SK-N-SH (cell line): ENCODE results near the gene GRIN2A. TPM values are rescaled to one million over a fixed set of nuclear protein-coding genes. Genes with fewer than 3 reads are reported as not detected.

Source experiments
- CTCF ChIA-PET: fragments of 300-600, 350-600 bp; formaldehyde crosslinking; extraction: SDS; loops from one replicate; lab custom pipeline; 2021; lab: Yijun Ruan, JAX
- POLR2A ChIA-PET: fragments of 350-600 bp; sonication (Branson Sonifier 250); formaldehyde crosslinking; extraction: SDS; loops from one replicate; lab custom pipeline; 2020; ENCODE audit warnings: antibody characterized with exemption, inconsistent platforms; lab: Yijun Ruan, JAX
- DNase-seq: peaks from one replicate; pipeline ENCODE4 v3.0.0; 2012
- H2AFZ ChIP-seq: fragments of 200-600 bp; sonication (generic); 2 replicates; pipeline ENCODE4 v1.8.1; 2016; ENCODE audit warnings: antibody characterized with exemption, mild to moderate bottlenecking, low read depth
- H3F3A ChIP-seq: fragments of 200-600 bp; sonication (generic); replicated peaks from 2 replicates; pipeline ENCODE3; 2016; ENCODE audit warnings: antibody characterized with exemption, mild to moderate bottlenecking; ENCODE audit not compliant: insufficient read depth
- H3K27ac ChIP-seq, 2 experiments: fragments of 200-500 bp in 1 of 2; fragments of 200-600 bp in 1 of 2; sonication (Bioruptor generic) in 1 of 2; sonication (generic), shearing (Covaris generic) in 1 of 2; 2 replicates each; pipeline versions ENCODE4 v1.5.1 to v1.6.1; 2014 to 2016; ENCODE audit warnings: low read depth in 2 of 2, inconsistent platforms in 1 of 2, low read length in 1 of 2, mild to moderate bottlenecking in 1 of 2, mixed read lengths in 1 of 2
- H3K27me3 ChIP-seq: fragments of 200-600 bp; sonication (generic), shearing (Covaris generic); 2 replicates; pipeline ENCODE4 v1.6.1; 2016; ENCODE audit warnings: mixed run types; ENCODE audit not compliant: insufficient read depth
- H3K36me3 ChIP-seq, 2 experiments: fragments of 200-500 bp in 1 of 2; fragments of 200-600 bp in 1 of 2; sonication (Bioruptor generic) in 1 of 2; sonication (generic) in 1 of 2; replicated peaks in 1 of 2; 2 replicates each; pipeline versions ENCODE3 to v1.5.1; 2014 to 2016; ENCODE audit warnings: low read length in 1 of 2, mild to moderate bottlenecking in 1 of 2; ENCODE audit not compliant: insufficient read depth in 2 of 2, control insufficient read depth in 1 of 2
- H3K4me1 ChIP-seq, 2 experiments: fragments of 200-500 bp in 1 of 2; fragments of 200-600 bp in 1 of 2; sonication (Bioruptor generic) in 1 of 2; sonication (generic), shearing (Covaris generic) in 1 of 2; 2 replicates each; pipeline versions ENCODE4 v1.5.1 to v1.6.1; 2014 to 2016; ENCODE audit warnings: low read depth in 1 of 2, low read length in 1 of 2, mixed run types in 1 of 2; ENCODE audit not compliant: insufficient read depth in 2 of 2, control insufficient read depth in 1 of 2
- H3K4me2 ChIP-seq: fragments of 200-600 bp; sonication (generic), shearing (Covaris generic); 2 replicates; pipeline ENCODE4 v1.6.1; 2017; ENCODE audit warnings: mixed run types
- H3K4me3 ChIP-seq, 2 experiments: fragments of 200-500 bp in 1 of 2; fragments of 200-600 bp in 1 of 2; sonication (Bioruptor generic) in 1 of 2; sonication (generic), shearing (Covaris generic) in 1 of 2; 2 replicates each; pipeline versions ENCODE4 v1.5.1 to v1.8.1; 2014 to 2016; ENCODE audit warnings: low read depth in 2 of 2, inconsistent platforms in 1 of 2, low read length in 1 of 2, mild to moderate bottlenecking in 1 of 2, mixed read lengths in 1 of 2, moderate library complexity in 1 of 2
- H3K79me2 ChIP-seq: fragments of 200-600 bp; sonication (generic); 2 replicates; pipeline ENCODE4 v1.8.1; 2017; ENCODE audit warnings: mild to moderate bottlenecking; ENCODE audit not compliant: insufficient read depth
- H3K9ac ChIP-seq: fragments of 200-600 bp; sonication (generic); 2 replicates; pipeline ENCODE4 v1.6.1; 2017; ENCODE audit warnings: mixed run types
- H3K9me2 ChIP-seq: fragments of 200-600 bp; sonication (generic); 2 replicates; pipeline ENCODE4 v1.6.1; 2017; ENCODE audit warnings: mixed run types
- H3K9me3 ChIP-seq: fragments of 200-600 bp; sonication (generic); 2 replicates; pipeline ENCODE4 v1.6.1; 2017; ENCODE audit warnings: mixed run types, mild to moderate bottlenecking, moderate library complexity
- H4K20me1 ChIP-seq: fragments of 200-600 bp; sonication (generic); 2 replicates; pipeline ENCODE4 v1.6.1; 2017; ENCODE audit warnings: mild to moderate bottlenecking, mixed run types; ENCODE audit not compliant: insufficient read depth
- CHD2 ChIP-seq: fragments of 150-350 bp; IDR thresholded peaks from 2 replicates; pipeline ENCODE4 v1.6.1; 2018; ENCODE audit warnings: low read length; ENCODE audit not compliant: partially characterized antibody
- CTCF ChIP-seq: fragments of 200-600 bp; sonication (generic); IDR thresholded peaks from 2 replicates; pipeline ENCODE4 v1.6.1; 2017; ENCODE audit warnings: antibody characterized with exemption, mild to moderate bottlenecking, moderate library complexity
- ELF1 ChIP-seq: IDR thresholded peaks from 2 replicates; pipeline ENCODE4 v1.4.0; 2012
- EP300 ChIP-seq, 2 experiments: IDR thresholded peaks; 2 replicates each; pipeline versions ENCODE4 v1.4.0 to v1.6.1; 2012; ENCODE audit warnings: borderline replicate concordance in 1 of 2, low read depth in 1 of 2, low read length in 1 of 2
- EZH2phosphoT487 ChIP-seq: fragments of 200-600 bp; sonication (generic); IDR thresholded peaks from 2 replicates; pipeline ENCODE4 v1.6.1; 2017; ENCODE audit warnings: low read depth, mixed run types, mild to moderate bottlenecking, antibody characterized with exemption, moderate library complexity, borderline replicate concordance
- FOSL2 ChIP-seq: IDR thresholded peaks from 2 replicates; pipeline ENCODE4 v1.4.0; 2012; ENCODE audit warnings: low read depth, mild to moderate bottlenecking, moderate library complexity, borderline replicate concordance
- FOXM1 ChIP-seq: IDR thresholded peaks from 2 replicates; pipeline ENCODE4 v1.4.0; 2012; ENCODE audit warnings: low read depth, mild to moderate bottlenecking
- GATA2 ChIP-seq: sonication (generic); formaldehyde crosslinking; IDR thresholded peaks from 2 replicates; pipeline ENCODE4 v1.5.0; 2020; ENCODE audit warnings: mild to moderate bottlenecking, missing genetic modification reagents
- IRF3 ChIP-seq: fragments of 150-350 bp; IDR thresholded peaks from 2 replicates; pipeline ENCODE4 v1.6.1; 2016; ENCODE audit warnings: mild to moderate bottlenecking, low read depth, low read length
- JUND ChIP-seq: IDR thresholded peaks from 2 replicates; pipeline ENCODE4 v1.4.0; 2012
- MXI1 ChIP-seq: IDR thresholded peaks from 2 replicates; pipeline ENCODE4 v1.6.1; 2012; ENCODE audit warnings: mild to moderate bottlenecking, low read depth, low read length, improper control_type of control experiment
- PBX3 ChIP-seq: IDR thresholded peaks from 2 replicates; pipeline ENCODE4; 2012
- RFX5 ChIP-seq: IDR thresholded peaks from 2 replicates; pipeline ENCODE4 v1.6.1; 2012; ENCODE audit warnings: mild to moderate bottlenecking, improper control_type of control experiment, low read length
- RXRA ChIP-seq: IDR thresholded peaks from 2 replicates; pipeline ENCODE4 v1.4.0; 2012; ENCODE audit warnings: low read depth, mild to moderate bottlenecking, borderline replicate concordance
- SIN3A ChIP-seq: IDR thresholded peaks from 2 replicates; pipeline ENCODE4 v1.6.1; 2012; ENCODE audit warnings: low read depth, mild to moderate bottlenecking, low read length, moderate library complexity, borderline replicate concordance
- TCF12 ChIP-seq: IDR thresholded peaks from 2 replicates; pipeline ENCODE4 v1.4.0; 2012
- USF1 ChIP-seq: IDR thresholded peaks from 2 replicates; pipeline ENCODE4 v1.4.0; 2012; ENCODE audit warnings: low read depth, borderline replicate concordance
- USF2 ChIP-seq: fragments of 150-350 bp; IDR thresholded peaks from 2 replicates; pipeline ENCODE4 v1.6.1; 2017; ENCODE audit warnings: antibody characterized with exemption, low read length, low read depth, borderline replicate concordance
- YY1 ChIP-seq: IDR thresholded peaks from 2 replicates; pipeline ENCODE4 v1.4.0; 2012; ENCODE audit warnings: low read depth, mild to moderate bottlenecking
- ZBTB33 ChIP-seq: IDR thresholded peaks from 2 replicates; pipeline ENCODE4 v1.4.0; 2012; ENCODE audit warnings: low read depth, borderline replicate concordance
- WGBS: methylation state at CpG from one replicate; pipeline ENCODE4 v1.1.6; 2017; ENCODE audit warnings: low lambda C conversion rate; 5-methylcytosine and 5-hydroxymethylcytosine counted together
- polyA plus RNA-seq, 3 experiments: library from polyadenylated mRNA; depleted of rRNA; stranded (reverse); fragments of >200 nt; gene quantifications; 2 replicates each; pipeline ENCODE4 v1.2.3, GENCODE V29; 2012

GRIN2A gene
- polyA plus RNA-seq, 1 of the 3 experiments (the other 2 are of a cell fraction), result not detected

- no peak for DNase-seq
- ChIA-PET CTCF (no interaction called here), POLR2A (no interaction called here)
- H3K4me2 ChIP-seq, result no peak overlapping the region
- H3K4me1 ChIP-seq, result no peaks in the 10 kb centered on the region
- no peaks in the 10 kb centered on the region for H3K36me3 ChIP-seq
- H3K9me3 ChIP-seq, result no peaks in the 10 kb centered on the region
- no peak overlapping the region for H3K27ac ChIP-seq
- TF ChIP-seq SIN3A (no peak), USF1 (no peak), USF2 (no peak), CTCF (no peak), EZH2phosphoT487 (no peak), RFX5 (no peak), IRF3 (no peak), TCF12 (no peak), RXRA (no peak), GATA2 (CRISPR knock-in tag) (no peak)
- no peaks in the 10 kb centered on the region for H3F3A ChIP-seq
- H3K9ac ChIP-seq, result no peak overlapping the region
- no peaks in the 10 kb centered on the region for H4K20me1 ChIP-seq
- no peak overlapping the region for H2AFZ ChIP-seq
- no peaks in the 10 kb centered on the region for H3K27me3 ChIP-seq
- 23% methylated on average over 6 of the region's 7 CpGs for WGBS
- H3K9me2 ChIP-seq, result no peaks in the 10 kb centered on the region
- H3K4me3 ChIP-seq, result no peak overlapping the region
- H3K79me2 ChIP-seq, result no peaks in the 10 kb centered on the region
Observed at GRCh38 chr16:9874219-9874618, 308.0 kb downstream of the GRIN2A start.

- CTCF ChIA-PET, result no interaction called here
Observed at GRCh38 chr16:9870962-9871361, 311.3 kb downstream of the GRIN2A start.

More at GRCh38 chr16:9870962-9871361, 311.3 kb downstream of the GRIN2A start:
- H3K27me3 ChIP-seq, result no peaks in the 10 kb centered on the region
- no peak overlapping the region for H3K9ac ChIP-seq
- no peak overlapping the region for H3K27ac ChIP-seq
- no peaks in the 10 kb centered on the region for H3K79me2 ChIP-seq
- WGBS, result 6% methylated on average over 2 of the region's 2 CpGs
- POLR2A ChIA-PET, result no interaction called here
- no peaks in the 10 kb centered on the region for H3K9me3 ChIP-seq
- no peaks in the 10 kb centered on the region for H4K20me1 ChIP-seq
- no peak for DNase-seq
- no peaks in the 10 kb centered on the region for H3F3A ChIP-seq
- no peak overlapping the region for H3K4me3 ChIP-seq
- no peak overlapping the region for H2AFZ ChIP-seq
- no peaks in the 10 kb centered on the region for H3K4me1 ChIP-seq
- no peak overlapping the region for H3K4me2 ChIP-seq
- H3K36me3 ChIP-seq, result no peaks in the 10 kb centered on the region
- TF ChIP-seq USF2, result no peak
- TF ChIP-seq YY1, result no peak
- no peak for TF ChIP-seq EP300 (IDR thresholded peaks at IDR 0.05; ENCODE audit: borderline replicate concordance in 1 of 2, low read depth in 1 of 2, low read length in 1 of 2)
- TF ChIP-seq FOSL2, result no peak
- no peak for TF ChIP-seq JUND
- no peak for TF ChIP-seq CHD2
- TF ChIP-seq ZBTB33, result no peak
- no peak for TF ChIP-seq MXI1
- no peak for TF ChIP-seq ELF1
- no peak for TF ChIP-seq FOXM1
- TF ChIP-seq PBX3, result no peak
- H3K9me2 ChIP-seq, result no peaks in the 10 kb centered on the region
